ENCODE results near the gene TESK2.

- TF ChIP-seq CTCF (conservative IDR thresholded peaks at IDR 0.05; ENCODE audit: low read length), result no peak
- no peak for TF ChIP-seq EZH2phosphoT487 (IDR thresholded peaks at IDR 0.05; ENCODE audit: borderline replicate concordance, low read depth, low read length)
Measured at GRCh38 chr1:45531873-45532272, 40.9 kb upstream of the TESK2 start.

All from OCI-LY7 (cell line).